IPS DF 19.7 (cell line): ENCODE results near the gene ERFL.
"Not testable (repeated sequence)": the region's sequence is repeated elsewhere in the genome, so short reads cannot be mapped to it uniquely, and the experiment has no call there.

Source experiments
- DNase-seq: peaks from one replicate; pipeline ENCODE4 v3.0.0-alpha.2; 2013; ENCODE audit warnings: low read depth, low spot score

ERFL gene

GRCh38 chr19:41941410-41942202, 13.4 kb upstream of the ERFL start:
- DNase-seq = no peak

DNA sequence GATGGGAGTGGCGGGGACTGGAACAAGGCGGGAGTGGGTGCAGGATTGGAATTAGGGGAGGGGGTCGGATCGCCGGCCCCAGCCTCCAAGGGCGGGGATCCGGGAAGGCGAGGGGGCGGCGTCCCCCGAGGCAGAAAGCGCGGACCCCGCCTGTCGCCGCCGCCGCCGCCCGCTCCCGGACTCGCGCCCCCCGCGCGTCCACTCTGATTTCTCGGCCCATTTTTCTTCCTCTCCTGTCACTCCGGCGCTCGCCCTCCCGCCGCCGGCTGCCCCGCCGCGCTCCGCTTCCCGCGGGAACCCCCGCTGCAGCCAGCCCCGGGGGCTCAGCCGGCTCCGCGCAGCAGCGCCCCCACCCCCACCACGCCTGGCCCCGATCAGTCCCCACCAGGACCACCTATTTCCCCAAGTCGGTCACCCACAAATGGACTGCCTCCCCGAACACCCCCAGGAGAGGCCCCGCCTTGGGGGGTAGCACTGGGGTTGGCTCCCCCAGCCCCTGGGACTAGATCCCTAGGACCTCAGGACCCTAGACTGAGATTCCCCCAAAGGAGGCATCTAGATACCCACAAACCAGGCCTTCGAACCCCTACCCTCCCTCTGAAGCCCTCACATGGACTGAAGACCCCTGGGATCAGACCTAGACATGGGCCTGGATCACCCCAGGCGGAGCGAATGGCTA, 12.6 kb upstream of the ERFL start:
- DNase-seq = no peak

- DNase-seq = no peak
Observed at GRCh38 chr19:41939861-41940730, 11.8 kb upstream of the ERFL start.

GRCh38 chr19:41939209-41939608, 11.0 kb upstream of the ERFL start:
- DNase-seq = not testable (repeated sequence)

DNA sequence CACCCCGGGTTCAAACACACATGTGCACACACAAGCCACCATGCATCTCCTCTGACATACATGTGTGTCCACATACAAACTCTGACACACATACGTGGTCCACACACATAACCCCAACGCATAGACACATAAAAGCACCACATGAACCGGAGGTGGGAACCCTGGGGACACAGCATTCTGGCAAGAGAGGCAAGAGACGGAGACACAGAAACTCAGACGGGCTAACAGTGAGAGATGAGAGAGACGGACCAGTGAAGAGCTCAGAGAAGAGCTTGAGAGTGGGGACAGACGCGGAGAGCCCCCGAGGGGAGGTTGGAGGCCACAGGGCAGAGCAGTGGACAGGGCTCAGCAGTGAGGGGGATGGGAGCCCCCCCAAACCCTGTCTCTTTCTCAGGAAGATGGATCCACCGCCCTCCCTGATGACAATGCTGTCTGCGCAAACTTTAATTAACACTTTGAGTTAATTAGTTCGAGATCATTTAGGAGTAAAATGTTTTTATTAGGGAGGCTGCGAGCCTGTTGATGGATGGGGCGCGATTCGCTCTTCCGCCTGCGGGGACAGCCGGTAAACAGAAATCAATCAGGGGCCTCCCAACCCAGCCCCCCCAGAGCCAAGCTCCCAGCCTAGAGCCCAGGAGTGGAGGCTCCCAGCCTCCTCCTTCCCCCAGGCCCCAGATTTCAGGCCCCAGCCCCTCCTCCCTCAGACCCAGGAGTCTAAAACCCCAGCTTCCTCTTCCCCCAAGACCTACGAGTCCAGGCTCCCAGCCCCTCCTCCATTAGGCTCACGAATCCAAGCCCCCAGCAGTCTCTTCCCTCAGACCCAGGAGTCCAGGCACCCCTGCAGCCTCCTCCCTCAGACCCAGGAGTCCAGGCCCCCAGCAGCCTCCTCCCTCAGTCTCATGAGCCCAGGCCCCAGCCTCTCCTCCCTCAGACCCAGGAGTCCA, 9.5 kb upstream of the ERFL start:
- no peak for DNase-seq

GRCh38 chr19:41936961-41937360, 8.7 kb upstream of the ERFL start:
- DNase-seq = no peak

DNA sequence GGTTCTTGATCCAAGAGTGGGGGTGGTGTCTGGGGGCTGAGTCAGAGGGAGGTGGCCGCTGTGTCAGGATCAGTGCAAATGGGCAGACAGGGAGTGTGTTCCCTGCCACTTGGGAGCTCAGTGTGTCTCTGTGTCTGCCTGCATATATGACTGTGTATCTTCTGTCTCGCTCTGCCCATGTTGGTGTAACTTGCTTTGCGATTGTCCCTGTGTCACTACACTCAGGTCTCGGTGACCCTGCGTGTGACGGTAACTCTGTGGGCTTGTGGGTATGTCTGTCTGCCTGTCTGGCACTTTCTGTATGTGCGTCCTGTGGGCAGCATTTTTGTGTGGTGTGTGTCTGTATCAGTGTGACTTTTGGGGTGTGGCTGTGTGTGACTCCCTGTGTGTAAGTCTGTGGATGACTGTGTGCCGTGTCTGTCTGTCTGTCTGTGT, 8.2 kb upstream of the ERFL start:
- DNase-seq = no peak

DNA sequence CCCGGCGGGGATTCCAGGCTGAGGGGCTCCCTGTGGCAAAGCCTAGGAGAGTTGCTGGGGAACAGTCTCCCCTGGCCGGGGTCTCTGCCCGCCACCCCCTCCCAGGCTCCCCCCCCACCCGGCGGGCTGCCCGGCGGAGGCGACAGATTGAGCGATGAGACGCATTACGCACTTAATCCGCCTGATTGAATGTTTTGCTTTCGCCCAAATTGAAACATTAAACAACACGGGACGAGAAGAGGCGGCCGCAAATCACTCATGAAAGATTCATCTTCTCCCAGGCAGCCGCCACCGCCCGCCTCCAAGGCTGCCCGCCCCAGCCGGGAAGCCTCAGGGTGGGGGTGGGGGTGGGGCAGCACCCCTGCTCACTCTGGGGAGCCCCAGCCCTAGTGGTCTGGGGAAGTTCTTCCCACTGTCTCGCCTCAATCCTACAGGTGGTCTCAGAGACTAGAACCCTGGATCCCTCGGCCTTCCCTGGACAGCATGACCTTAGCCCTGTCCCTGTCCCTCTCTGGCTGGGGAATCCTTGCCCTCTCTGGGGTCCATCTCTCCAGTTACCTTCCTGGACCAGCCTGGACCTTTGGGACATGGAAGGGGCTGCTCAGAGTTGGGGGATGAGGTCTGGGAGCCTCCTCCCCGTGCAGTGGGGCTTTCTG, 7.6 kb upstream of the ERFL start:
- no peak for DNase-seq

DNA sequence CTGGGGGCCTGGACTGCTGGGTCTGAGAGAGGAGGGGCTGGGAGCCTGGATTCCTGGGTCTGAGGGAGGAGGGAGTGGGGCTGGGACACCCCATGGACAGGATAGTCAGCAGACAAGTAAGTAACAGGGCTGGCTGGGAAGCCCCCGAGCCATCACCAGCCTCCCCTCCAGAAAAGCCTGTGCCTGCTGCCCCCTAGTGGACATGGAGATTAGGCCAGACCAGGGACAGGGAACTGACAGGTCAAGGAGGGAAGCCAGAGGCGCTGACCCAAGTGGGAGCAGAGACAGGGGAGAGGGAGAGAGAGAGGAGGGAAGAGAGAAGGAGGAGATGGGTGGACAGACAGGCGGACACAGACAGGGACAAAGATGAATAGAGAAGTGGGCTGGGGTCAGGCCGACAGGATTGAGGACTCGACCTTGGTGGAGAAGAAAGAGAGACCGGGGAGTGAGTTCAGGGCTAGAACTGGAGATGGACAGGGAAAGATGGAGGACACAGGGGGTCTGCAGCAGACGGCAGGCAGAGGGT, 6.7 kb upstream of the ERFL start:
- DNase-seq = no peak

GRCh38 chr19:41933693-41934426, 5.6 kb upstream of the ERFL start:
- DNase-seq = no peak

DNA sequence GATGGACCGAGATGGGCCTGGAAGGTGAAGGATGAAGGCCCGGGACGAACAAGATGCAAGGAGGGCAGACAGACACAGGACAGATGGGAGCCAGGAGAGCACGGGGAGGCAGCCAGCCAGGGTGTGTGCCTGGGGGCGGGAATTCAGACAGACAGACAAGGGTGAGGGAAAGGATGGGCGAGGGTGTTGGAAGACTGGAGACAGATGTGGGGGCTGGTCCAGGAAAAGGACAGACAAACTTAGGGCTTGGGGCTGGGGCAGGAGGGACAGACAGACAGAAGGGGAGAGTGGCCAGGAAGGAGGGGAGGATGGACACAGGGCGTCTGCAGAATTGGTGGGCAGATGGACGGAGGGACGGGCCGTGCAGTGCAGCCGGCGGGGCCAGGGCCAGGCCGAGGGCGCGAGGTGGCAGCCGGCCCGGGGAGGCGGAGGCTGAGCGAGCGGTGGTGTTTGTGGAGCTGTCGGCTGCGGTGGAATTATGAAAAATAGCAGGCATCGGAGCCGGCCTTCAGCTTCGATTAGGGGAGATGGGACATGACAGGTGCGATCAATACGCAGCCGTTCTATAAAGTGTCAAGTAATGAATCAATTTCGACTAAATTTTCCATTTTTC, 4.6 kb upstream of the ERFL start:
- no peak for DNase-seq

GRCh38 chr19:41932259-41932719, 4.0 kb upstream of the ERFL start:
- DNase-seq = no peak

DNA sequence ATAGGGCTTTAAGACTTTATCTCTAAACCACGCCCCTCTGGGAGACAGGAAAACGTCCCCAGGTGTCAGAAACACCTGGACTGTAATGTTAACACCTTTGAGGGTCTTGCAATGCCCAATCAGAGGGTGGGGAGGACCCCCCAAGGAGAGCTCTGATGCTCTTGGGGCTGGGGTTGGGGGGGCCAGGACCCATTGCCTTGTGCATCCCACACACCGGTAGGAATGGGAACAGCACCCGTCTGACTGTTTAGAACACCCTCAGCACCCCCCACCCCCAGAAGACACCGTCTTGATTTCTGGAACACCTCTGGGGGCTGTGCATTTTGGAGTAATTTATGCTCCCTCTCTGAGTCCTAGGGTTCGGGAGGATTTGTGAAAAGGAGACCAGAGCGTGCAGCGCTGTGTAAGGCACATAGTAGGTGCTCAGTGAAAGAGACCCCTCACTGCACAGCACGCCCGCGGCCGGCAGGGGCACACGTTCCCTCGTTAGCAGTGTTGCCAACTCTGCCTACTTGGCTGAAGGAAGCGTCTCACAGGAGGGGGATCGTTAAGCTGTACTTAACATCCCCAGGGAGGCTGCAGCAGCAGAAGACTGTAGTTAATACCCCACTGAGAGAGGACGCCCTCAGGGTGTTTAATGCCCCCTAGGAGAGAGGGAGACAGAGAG, 2.8 kb upstream of the ERFL start:
- DNase-seq = peak; percentile 65

- no peak for DNase-seq
Observed at GRCh38 chr19:41930322-41930722, 2.1 kb upstream of the ERFL start.

DNA sequence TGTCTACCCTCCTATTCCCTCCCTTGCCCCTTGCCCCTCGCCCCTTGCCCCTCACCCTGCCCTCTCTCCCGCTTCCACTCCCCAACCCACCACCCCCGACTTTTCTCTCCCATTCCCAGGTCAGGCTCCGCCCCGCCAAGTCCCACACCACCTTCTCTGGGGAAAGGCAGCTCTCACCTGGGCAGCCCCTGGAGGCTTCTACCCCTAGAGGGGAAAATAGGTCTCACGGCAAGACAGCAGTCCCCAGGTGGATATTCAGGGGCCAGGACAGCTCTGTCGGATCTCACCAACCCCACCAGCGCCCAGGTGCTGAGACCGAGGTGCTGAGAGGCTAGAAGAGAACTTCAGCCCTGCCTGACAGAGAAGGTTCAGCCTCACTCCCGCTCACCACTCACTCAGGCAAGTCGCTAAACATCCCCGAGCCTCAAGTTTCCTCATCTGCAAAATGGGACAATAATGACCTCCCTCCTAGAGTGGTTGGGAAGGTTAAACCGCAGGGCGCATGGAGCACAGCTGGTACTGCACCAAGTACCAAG, 1.4 kb upstream of the ERFL start:
- no peak for DNase-seq

DNA sequence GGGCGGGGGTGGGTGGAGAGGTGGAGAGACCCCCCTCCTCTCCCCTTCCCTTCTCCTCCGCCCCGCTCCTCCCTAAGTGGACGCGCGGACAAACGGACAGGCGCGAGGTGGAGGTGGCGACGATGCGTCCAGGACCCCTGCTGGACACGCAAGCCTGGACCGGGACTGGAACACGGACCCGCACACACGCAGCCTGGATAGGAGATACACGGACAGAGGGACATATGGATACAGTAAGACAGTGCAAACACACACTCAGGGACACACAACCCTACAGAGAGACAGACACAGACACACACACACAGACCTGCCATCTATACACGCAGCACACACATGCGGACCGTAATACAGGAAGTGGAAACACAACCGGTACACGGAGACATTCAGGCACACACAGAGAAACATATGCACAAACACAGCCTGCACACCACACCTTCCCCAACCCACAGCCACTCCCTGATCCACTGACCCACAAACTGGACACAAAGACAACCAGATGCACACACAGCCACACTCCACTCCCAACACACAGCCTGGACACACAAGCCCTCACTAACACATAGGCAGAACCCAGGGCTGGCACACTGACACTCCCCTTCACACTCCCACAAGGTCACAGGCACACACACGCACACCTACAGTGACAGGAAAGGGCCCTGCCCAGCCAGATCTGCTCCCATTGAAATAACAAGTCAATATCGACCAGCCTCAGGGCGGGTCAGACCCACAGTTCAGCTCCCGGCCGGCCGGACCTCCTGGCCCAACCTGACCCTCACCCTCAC, 696 bp upstream of the ERFL start:
- no peak for DNase-seq

GRCh38 chr19:41927497-41928192, 604 bp downstream of the ERFL start:
- DNase-seq = no peak
